ENCODE data around the gene TBCK. TPM values are rescaled to one million over a fixed set of nuclear protein-coding genes. Genes with fewer than 3 reads are reported as not detected.

The TBCK gene
- total RNA-seq, 4 donors from 2014 or later, result 15.6 to 29.9 (median 21.8) TPM

- TF ChIP-seq CTCF (IDR thresholded peaks at IDR 0.05) (no peak), POLR2A (IDR thresholded peaks at IDR 0.05) (no peak)
- H3K4me3 ChIP-seq (ENCODE audit: low read depth, poor library complexity, severe bottlenecking), result no peak overlapping the region
- WGBS, 2 donors, result 67 to 68% methylated on average over 4 of the region's 4 CpGs
- no peak for DNase-seq (ENCODE audit: low spot score in 2 of 2)
- intact Hi-C loops (cut with DNase I; ENCODE audit: low total_unique reads), result no loop called here
Observed at GRCh38 chr4:106253364-106254129, 62.5 kb downstream of the TBCK start.

GRCh38 chr4:106247600-106247999 is 68.4 kb downstream of the TBCK start:
- intact Hi-C loops (cut with DNase I; ENCODE audit: low total_unique reads), result no loop called here
- DNase-seq (ENCODE audit: low spot score in 2 of 2), result no peak
- H3K4me3 ChIP-seq (ENCODE audit: low read depth, poor library complexity, severe bottlenecking), result no peak overlapping the region
- TF ChIP-seq POLR2A (IDR thresholded peaks at IDR 0.05), result no peak
- no peak for TF ChIP-seq CTCF (IDR thresholded peaks at IDR 0.05)

GRCh38 chr4:106246441-106246840 is 69.6 kb downstream of the TBCK start:
- TF ChIP-seq CTCF (IDR thresholded peaks at IDR 0.05), result no peak
- no peak for TF ChIP-seq POLR2A (IDR thresholded peaks at IDR 0.05)
- intact Hi-C loops (cut with DNase I; ENCODE audit: low total_unique reads), result no loop called here
- no peak overlapping the region for H3K4me3 ChIP-seq (ENCODE audit: low read depth, poor library complexity, severe bottlenecking)
- no peak for DNase-seq (ENCODE audit: low spot score in 2 of 2)
- WGBS, 2 donors, result 76% methylated on average over 1 of the region's 1 CpG

- 43 to 54% methylated on average over 2 of the region's 2 CpGs for WGBS, 2 donors
- intact Hi-C loops (cut with DNase I; ENCODE audit: low total_unique reads), result no loop called here
- H3K4me3 ChIP-seq (ENCODE audit: low read depth, poor library complexity, severe bottlenecking), result no peak overlapping the region
- TF ChIP-seq POLR2A (IDR thresholded peaks at IDR 0.05) (no peak), CTCF (IDR thresholded peaks at IDR 0.05) (no peak)
- DNase-seq (ENCODE audit: low spot score in 2 of 2), result no peak
Observed at GRCh38 chr4:106245176-106245575, 70.8 kb downstream of the TBCK start.

- intact Hi-C loops (cut with DNase I; ENCODE audit: low total_unique reads), result no loop called here
- WGBS, 2 donors, result 67 to 68% methylated on average over 1 of the region's 1 CpG
Observed at GRCh38 chr4:106240699-106241098, 75.3 kb downstream of the TBCK start.

More at GRCh38 chr4:106240699-106241098, 75.3 kb downstream of the TBCK start:
- no peak overlapping the region for H3K4me3 ChIP-seq (ENCODE audit: low read depth, poor library complexity, severe bottlenecking)
- TF ChIP-seq CTCF (IDR thresholded peaks at IDR 0.05) (no peak), POLR2A (IDR thresholded peaks at IDR 0.05) (no peak)
- DNase-seq (ENCODE audit: low spot score in 2 of 2), result no peak

Measured in lower leg skin (tissue), 4 donors.